GM21447 (cell line): Measurements from ENCODE around the gene UNG.

ENCODE experiments used
- ATAC-seq: cut with Tn5 transposase; IDR thresholded peaks from one replicate; pipeline ENCODE4 v1.9.1; 2021; ENCODE audit not compliant: unreplicated experiment

UNG gene

GRCh38 chr12:109088818-109089217, 8.6 kb upstream of the UNG start:
- no peak for ATAC-seq

- no peak for ATAC-seq
Measured at GRCh38 chr12:109089683-109090082, 7.7 kb upstream of the UNG start.

GRCh38 chr12:109092497-109093021, 4.8 kb upstream of the UNG start:
- ATAC-seq: no peak

GRCh38 chr12:109093022-109093918, 4.1 kb upstream of the UNG start, which contains the start of gene ALKBH2:
TSS of gene ALKBH2 (minus strand) at chr12:109093472. CDS start at chr12:109092786, 686 bp downstream.
- ATAC-seq: peak; percentile 60

GRCh38 chr12:109097140-109097434, 310 bp upstream of the UNG start:
- ATAC-seq: no peak

- peak; percentile 35 for ATAC-seq
Measured at GRCh38 chr12:109098183-109098604, 797 bp downstream of the UNG start.

GRCh38 chr12:109098651-109099050, 1.3 kb downstream of the UNG start:
- no peak for ATAC-seq

GRCh38 chr12:109099431-109100020, 2.1 kb downstream of the UNG start:
- ATAC-seq: no peak

GRCh38 chr12:109100741-109101140, 3.3 kb downstream of the UNG start:
- no peak for ATAC-seq

GRCh38 chr12:109102491-109102890, 5.1 kb downstream of the UNG start:
- no peak for ATAC-seq

- no peak for ATAC-seq
Measured at GRCh38 chr12:109105176-109105575, 7.8 kb downstream of the UNG start.

GRCh38 chr12:109109746-109110350, 12.5 kb downstream of the UNG start:
- ATAC-seq: no peak

GRCh38 chr12:109110988-109111495, 13.6 kb downstream of the UNG start:
- no peak for ATAC-seq

- ATAC-seq: no peak
Measured at GRCh38 chr12:109112720-109113465, 15.5 kb downstream of the UNG start.

- ATAC-seq: no peak
Measured at GRCh38 chr12:109113661-109114321, 16.4 kb downstream of the UNG start.

- no peak for ATAC-seq
Measured at GRCh38 chr12:109114644-109115043, 17.2 kb downstream of the UNG start.

- ATAC-seq: no peak
Measured at GRCh38 chr12:109115404-109115757, 18.0 kb downstream of the UNG start.

- no peak for ATAC-seq
Measured at GRCh38 chr12:109115758-109116610, 18.6 kb downstream of the UNG start, which contains the start of gene ACACB. TSS of gene ACACB (plus strand) at chr12:109116587. CDS start at chr12:109139406, 22,819 bp downstream.

GRCh38 chr12:109116611-109116949, 19.2 kb downstream of the UNG start:
- ATAC-seq: no peak

- no peak for ATAC-seq
Measured at GRCh38 chr12:109120095-109120494, 22.7 kb downstream of the UNG start.
